NB4 (cell line): ENCODE data around the gene OFD1.

Source experiments
- CTCF ChIP-seq: IDR thresholded peaks from one replicate; pipeline ENCODE4 v1.5.1; 2012; ENCODE audit warnings: low read depth, low read length
- MAX ChIP-seq: IDR thresholded peaks from 2 replicates; pipeline ENCODE4 v1.6.1; 2011; ENCODE audit warnings: low read depth, low read length
- MYC ChIP-seq: IDR thresholded peaks from 2 replicates; pipeline ENCODE4 v1.6.1; 2011; ENCODE audit warnings: low read depth, low read length
- POLR2A ChIP-seq: IDR thresholded peaks from 2 replicates; pipeline ENCODE4 v1.6.1; 2011; ENCODE audit warnings: mild to moderate bottlenecking; ENCODE audit not compliant: insufficient read length; ENCODE audit errors: extremely low read depth

- TF ChIP-seq CTCF = no peak
- TF ChIP-seq POLR2A = no peak
- TF ChIP-seq MAX = no peak
- no peak for TF ChIP-seq MYC
These were observed 49.3 kb upstream of the OFD1 start for GRCh38 chrX:13685126-13685763.
